OCI-LY3 (cell line): ENCODE results near the gene RRM2.

Experiments used
- H2AFZ ChIP-seq: fragments of 200-600, 300-600 bp; shearing (Covaris generic); 2 replicates; pipeline ENCODE4 v1.6.0; 2014; ENCODE audit warnings: antibody characterized with exemption, low read depth, low read length
- H3K27ac ChIP-seq: fragments of 200-600, 300-600 bp; sonication (generic); 2 replicates; pipeline ENCODE4 v1.5.1; 2014; ENCODE audit warnings: mild to moderate bottlenecking, low read length, moderate library complexity, mixed read lengths
- H3K27me3 ChIP-seq: fragments of 200-600, 300-600 bp; sonication (generic); 2 replicates; pipeline ENCODE4 v1.6.1; 2014; ENCODE audit warnings: low read depth, low read length, mixed read lengths
- H3K36me3 ChIP-seq: fragments of 200-600, 300-600 bp; sonication (generic); replicated peaks from 2 replicates; pipeline ENCODE3; 2014; ENCODE audit warnings: low read depth, low read length, mixed read lengths
- H3K4me1 ChIP-seq: fragments of 300-600, 200-600 bp; sonication (generic); 2 replicates; pipeline ENCODE4 v1.6.1; 2014; ENCODE audit warnings: low read length, mixed read lengths
- H3K4me2 ChIP-seq: fragments of 200-600, 300-600 bp; sonication (generic); 2 replicates; pipeline ENCODE4 v1.6.1; 2014; ENCODE audit warnings: low read length, mixed read lengths
- H3K4me3 ChIP-seq: fragments of 300-600, 200-600 bp; sonication (generic); 2 replicates; pipeline ENCODE4 v1.5.1; 2014; ENCODE audit warnings: antibody characterized with exemption, mild to moderate bottlenecking, low read length, moderate library complexity
- H3K79me2 ChIP-seq: fragments of 300-600, 200-600 bp; shearing (Covaris generic); 2 replicates; pipeline ENCODE4 v1.6.1; 2014; ENCODE audit warnings: mild to moderate bottlenecking, low read length, mixed read lengths
- H3K9ac ChIP-seq: fragments of 300-600, 200-600 bp; shearing (Covaris generic); 2 replicates; pipeline ENCODE4 v1.6.0; 2014; ENCODE audit warnings: mild to moderate bottlenecking, low read length, moderate library complexity
- H3K9me3 ChIP-seq: fragments of 200-600, 300-600 bp; shearing (Covaris generic); 2 replicates; pipeline ENCODE4 v1.6.1; 2014; ENCODE audit warnings: low read length, mixed read lengths; ENCODE audit not compliant: insufficient read depth
- H4K20me1 ChIP-seq: fragments of 200-600, 300-600 bp; sonication (generic); 2 replicates; pipeline ENCODE4 v1.6.1; 2016; ENCODE audit warnings: low read length, mixed read lengths; ENCODE audit not compliant: insufficient read depth
- EZH2phosphoT487 ChIP-seq: fragments of 200-600 bp; shearing (Covaris generic); IDR thresholded peaks from 2 replicates; pipeline ENCODE4 v1.6.1; 2018; ENCODE audit warnings: antibody characterized with exemption, mixed run types, low read depth
- TF ChIP-seq, protein P1 (sequence below): fragments of 200-600, 300-600 bp; sonication (generic); IDR thresholded peaks from 2 replicates; pipeline ENCODE4 v1.5.1; 2014; ENCODE audit warnings: antibody characterized with exemption, low read length, low read depth

Gene RRM2

DNA sequence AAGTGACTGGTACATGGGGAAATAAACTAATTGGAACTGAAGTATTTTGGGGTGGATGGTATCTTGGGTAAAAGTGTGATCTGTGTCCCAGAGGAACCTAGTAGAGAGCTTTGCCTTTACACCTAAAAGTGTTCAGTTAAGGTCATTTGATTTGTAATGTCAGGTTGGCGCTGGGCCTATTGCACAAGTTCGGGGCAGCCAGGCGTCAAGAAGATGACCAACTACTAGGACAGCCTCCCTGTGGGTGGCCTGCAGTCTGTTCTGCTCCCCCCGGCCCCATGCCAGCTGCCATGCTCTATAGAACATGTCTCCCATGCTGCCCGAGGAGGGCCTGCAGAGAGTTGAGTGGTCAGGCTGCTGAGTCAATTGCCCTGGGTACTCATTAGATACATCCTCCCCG, 10.1 kb downstream of the RRM2 start:
- peaks cover 23% of the 10 kb centered on the region for H3K79me2 ChIP-seq
- H3K4me1 ChIP-seq = no peaks in the 10 kb centered on the region
- H3K4me3 ChIP-seq = no peak overlapping the region
- no peak overlapping the region for H3K4me2 ChIP-seq
- no peak overlapping the region for H3K27ac ChIP-seq
- H3K27me3 ChIP-seq = no peaks in the 10 kb centered on the region
- H3K9ac ChIP-seq = no peak overlapping the region
- no peak for TF ChIP-seq EZH2phosphoT487
- TF ChIP-seq, protein P1, sequence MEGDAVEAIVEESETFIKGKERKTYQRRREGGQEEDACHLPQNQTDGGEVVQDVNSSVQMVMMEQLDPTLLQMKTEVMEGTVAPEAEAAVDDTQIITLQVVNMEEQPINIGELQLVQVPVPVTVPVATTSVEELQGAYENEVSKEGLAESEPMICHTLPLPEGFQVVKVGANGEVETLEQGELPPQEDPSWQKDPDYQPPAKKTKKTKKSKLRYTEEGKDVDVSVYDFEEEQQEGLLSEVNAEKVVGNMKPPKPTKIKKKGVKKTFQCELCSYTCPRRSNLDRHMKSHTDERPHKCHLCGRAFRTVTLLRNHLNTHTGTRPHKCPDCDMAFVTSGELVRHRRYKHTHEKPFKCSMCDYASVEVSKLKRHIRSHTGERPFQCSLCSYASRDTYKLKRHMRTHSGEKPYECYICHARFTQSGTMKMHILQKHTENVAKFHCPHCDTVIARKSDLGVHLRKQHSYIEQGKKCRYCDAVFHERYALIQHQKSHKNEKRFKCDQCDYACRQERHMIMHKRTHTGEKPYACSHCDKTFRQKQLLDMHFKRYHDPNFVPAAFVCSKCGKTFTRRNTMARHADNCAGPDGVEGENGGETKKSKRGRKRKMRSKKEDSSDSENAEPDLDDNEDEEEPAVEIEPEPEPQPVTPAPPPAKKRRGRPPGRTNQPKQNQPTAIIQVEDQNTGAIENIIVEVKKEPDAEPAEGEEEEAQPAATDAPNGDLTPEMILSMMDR = no peak
- no peaks in the 10 kb centered on the region for H3K9me3 ChIP-seq
- peaks cover 49% of the 10 kb centered on the region for H4K20me1 ChIP-seq
- H2AFZ ChIP-seq = no peak overlapping the region
- peaks cover 55% of the 10 kb centered on the region for H3K36me3 ChIP-seq

DNA sequence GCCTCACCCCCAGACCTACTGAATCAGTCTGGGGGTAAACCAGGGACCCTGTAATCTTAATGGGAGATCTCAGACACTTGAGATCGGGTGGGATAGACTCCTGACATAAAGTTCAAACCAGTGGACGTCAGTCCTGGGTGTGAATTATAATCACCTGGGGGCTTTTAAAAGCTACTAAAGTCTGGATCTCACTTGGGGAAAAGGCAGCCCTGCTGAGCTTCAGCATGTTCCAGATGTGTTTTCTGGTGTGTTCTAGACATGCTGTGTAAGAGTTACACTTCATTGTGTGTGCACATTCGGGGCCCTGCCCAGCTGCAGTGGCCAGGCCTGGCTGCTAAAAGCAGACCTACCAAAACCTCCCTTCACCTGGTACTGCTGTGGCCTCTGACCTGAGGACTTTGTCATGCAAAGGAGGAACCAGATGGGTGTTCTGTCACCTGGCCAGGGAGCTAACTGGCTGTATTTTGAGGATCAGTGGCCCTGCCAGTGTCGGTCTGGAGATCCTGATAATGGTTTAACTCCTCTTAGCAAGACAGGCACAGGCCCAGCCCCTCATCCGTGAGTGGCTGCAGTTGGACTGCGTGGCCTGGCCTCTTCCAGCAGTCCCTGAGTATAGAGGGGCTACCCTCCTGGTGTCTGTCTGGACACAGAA, 10.6 kb downstream of the RRM2 start:
- H3K9me3 ChIP-seq = no peaks in the 10 kb centered on the region
- no peak overlapping the region for H3K9ac ChIP-seq
- no peaks in the 10 kb centered on the region for H3K4me1 ChIP-seq
- H3K36me3 ChIP-seq = peaks cover 52% of the 10 kb centered on the region
- no peak overlapping the region for H3K4me2 ChIP-seq
- H3K79me2 ChIP-seq = peaks cover 19% of the 10 kb centered on the region
- no peak overlapping the region for H3K4me3 ChIP-seq
- TF ChIP-seq, protein P1 = no peak
- TF ChIP-seq EZH2phosphoT487 = no peak
- H4K20me1 ChIP-seq = peaks cover 45% of the 10 kb centered on the region
- H3K27ac ChIP-seq = no peak overlapping the region
- no peak overlapping the region for H2AFZ ChIP-seq
- no peaks in the 10 kb centered on the region for H3K27me3 ChIP-seq

DNA sequence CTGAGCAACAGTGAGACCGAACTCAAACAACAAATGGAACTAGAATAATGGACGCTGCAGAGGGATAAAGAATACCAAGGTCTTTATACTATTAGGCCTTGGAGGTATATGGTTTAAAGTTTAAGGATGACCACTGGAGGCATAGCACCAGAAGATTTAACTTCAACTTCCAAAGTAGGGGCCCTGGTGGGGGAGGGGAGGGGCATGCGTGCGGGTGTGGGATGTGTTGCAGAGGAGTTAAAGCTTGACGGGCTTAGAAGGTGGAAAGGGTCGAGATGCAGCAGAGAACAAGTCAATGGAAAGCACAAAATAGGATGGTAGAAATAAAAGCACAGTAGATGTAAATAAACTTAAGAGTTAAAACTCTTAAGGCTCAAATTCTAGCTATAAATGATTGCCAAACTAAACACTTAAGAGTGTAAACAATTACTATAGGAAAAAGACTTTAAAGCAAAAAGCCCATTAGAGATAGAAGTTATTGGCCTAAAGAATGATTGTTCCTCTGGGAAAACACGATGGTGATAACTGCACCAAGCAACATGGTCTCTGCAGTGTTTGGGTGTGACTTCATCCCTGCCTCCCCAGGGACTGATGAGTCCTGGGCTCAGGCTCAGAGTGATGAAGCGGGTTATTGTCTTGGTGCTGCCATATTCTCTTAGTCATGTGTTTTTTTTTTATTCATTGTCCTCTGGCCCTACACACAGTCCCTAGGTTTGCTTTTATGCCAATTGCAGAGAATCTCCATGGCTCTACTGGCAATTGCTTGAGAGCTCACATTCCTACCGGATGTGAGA, 13.0 kb downstream of the RRM2 start:
- Histone ChIP-seq H3K9me3 (no peaks in the 10 kb centered on the region), H2AFZ (no peak overlapping the region), H3K79me2 (peaks cover 5% of the 10 kb centered on the region; the same call in 1 of the 2 replicates), H3K4me3 (no peak overlapping the region), H3K36me3 (peaks cover 32% of the 10 kb centered on the region), H3K27me3 (no peaks in the 10 kb centered on the region), H3K4me1 (no peaks in the 10 kb centered on the region), H3K9ac (no peak overlapping the region), H4K20me1 (peaks cover 29% of the 10 kb centered on the region), H3K4me2 (no peak overlapping the region), H3K27ac (no peak overlapping the region)
- no peak for TF ChIP-seq EZH2phosphoT487
- TF ChIP-seq, protein P1 = no peak
